HL-60/S4 (cell line): Measurements from ENCODE around the gene PAFAH1B1.
"Not testable (repeated sequence)": the region's sequence is repeated elsewhere in the genome, so short reads cannot be mapped to it uniquely, and the experiment has no call there.

ENCODE experiments used
- in situ Hi-C: fragments of 300-500 bp; cut with MboI; formaldehyde crosslinking; loops from 2 replicates; pipeline ENCODE4 v1.14.3; 2022; ENCODE audit warnings: low sequenced_read_pairs

Gene PAFAH1B1

DNA sequence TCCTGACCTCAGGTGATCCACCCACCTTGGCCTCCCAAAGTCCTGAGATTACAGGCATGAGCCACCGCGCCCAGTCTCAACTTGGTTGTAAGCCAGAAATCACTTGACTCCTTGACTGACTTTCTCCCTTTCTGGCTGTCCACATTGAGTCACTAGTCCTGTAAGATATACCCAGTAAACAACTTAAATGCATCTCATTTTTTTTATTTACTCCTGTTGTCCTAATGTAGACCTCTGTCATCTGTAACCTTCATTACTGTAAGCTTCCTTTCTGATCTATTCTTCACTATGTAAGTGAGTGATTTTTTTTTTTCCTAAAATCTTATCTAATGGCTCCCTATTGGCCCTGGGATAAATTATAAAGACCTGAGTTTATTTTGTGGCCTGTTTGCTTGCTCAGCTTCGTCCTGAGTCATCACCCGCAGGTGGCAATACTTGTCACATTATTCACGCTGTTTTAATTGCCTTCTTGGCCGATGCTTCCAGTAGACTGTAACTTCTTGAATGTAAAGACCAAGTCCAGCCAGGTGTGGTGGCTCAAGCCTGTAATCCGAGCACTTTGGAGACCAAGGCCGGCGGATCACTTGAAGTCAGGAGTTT lies 41.0 kb downstream of the PAFAH1B1 start:
- in situ Hi-C loops: no loop called here

DNA sequence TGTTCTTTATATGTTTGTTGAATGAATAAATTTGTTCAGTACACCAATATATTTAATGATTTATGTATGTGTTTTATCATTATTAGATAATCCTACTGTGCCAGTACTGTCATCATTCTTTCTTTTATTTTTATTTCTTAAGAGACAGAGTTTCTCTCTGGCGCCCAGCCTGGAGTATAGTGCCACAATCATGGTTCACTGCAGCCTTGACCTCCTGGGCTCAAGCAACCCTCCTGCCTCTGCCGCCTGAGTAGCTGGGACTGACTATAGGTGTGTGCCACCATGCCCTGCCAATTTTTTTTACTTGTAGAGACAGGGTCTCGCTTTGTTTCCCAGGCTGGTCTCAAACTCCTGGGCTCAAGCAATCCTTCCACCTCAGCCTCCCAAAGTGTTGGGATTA lies 41.8 kb downstream of the PAFAH1B1 start:
- in situ Hi-C loops: no loop called here

DNA sequence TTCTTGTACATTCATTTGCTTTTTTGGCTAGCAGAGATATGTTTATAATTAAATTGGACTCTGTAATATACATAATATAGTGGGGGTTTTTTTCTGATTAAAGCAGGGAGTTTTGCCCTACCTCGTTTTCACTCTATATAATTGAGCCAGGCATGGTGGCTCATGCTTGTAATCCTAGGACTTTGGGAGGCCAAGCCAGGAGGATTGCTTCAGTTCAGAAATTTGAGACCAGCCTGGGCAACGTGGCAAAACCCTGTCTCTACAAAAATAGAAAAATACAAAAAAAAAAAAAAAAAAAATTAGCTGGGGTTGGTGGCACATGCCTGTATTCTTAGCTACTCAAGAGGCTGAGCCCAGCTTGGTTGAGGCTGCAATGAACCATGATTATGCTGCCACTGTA lies 42.2 kb downstream of the PAFAH1B1 start:
- in situ Hi-C loops: no loop called here

DNA sequence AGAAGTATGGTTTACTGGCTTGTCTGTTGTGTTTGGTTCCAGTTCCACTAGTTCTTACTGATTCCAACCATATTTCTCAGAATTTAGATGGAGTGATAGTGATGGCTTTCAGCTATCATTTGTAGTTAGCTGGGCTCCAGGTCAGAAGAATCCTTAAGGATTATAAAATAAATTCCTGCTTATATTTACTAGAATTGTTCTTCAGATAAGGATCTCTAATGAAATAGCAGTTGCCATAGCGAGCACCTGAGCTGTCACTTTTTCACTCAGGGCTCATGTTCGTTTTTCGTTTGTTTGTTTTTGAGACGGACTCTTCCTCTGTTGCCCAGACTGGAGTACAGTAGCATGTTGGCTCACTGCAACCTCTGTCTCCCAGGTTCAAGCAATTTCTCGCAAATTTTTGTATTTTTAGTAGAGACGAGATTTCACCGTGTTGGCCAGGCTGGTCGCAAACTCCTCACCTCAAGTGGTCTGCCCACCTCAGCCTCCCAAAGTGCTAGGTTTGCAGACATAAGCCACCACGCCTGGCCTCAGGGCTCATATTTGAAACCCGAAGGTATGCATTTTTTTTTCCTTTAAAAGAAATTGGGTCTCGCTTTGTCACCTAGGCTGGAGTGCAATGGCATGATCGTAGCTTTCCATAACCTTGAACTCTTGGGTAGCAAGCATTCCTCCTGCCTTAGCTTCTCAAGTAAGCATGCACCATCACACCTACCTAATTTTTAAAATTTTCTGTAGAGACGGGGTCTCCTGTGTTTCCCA lies 42.9 kb downstream of the PAFAH1B1 start:
- in situ Hi-C loops: no loop called here

DNA sequence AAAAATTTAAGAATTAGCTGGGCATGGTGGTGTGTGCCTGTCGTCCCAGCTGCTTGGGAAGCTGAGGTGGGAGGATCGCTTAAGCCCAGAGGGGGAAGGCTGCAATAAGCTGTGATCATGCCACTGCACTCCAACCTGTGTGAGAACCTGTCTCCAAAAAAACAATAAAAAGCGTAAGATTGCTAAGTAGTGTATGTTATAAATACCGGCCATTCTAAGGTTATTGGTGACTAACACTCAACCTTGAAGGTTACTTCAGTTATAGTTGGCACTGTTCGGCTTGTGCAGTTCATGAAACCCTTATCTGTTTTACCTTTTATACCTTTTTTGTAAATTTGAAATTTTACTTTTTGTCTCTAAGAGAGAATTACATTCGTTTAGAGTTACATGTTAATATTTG lies 44.0 kb downstream of the PAFAH1B1 start:
- in situ Hi-C loops: no loop called here

- in situ Hi-C loops: no loop called here
These were observed 51.5 kb downstream of the PAFAH1B1 start for GRCh38 chr17:2644971-2645370.

DNA sequence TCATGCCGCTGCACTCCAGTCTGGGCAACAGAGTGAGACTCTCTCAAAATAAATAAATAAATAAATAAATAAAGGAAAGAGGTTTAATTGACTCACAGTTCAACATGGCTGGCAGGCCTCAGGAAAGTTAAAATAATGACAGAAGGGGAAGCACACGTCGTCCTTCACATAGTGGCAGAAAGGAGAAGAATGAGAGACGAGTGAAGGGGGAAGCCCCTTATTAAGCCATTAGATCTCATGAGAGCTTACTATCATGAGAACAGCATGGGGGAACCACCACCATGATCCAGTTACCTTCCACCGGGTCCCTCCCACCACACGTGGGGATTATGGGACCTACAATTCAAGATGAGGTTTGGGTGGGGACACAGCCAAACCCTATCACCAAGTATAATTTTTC lies 54.5 kb downstream of the PAFAH1B1 start:
- in situ Hi-C loops: no loop called here

DNA sequence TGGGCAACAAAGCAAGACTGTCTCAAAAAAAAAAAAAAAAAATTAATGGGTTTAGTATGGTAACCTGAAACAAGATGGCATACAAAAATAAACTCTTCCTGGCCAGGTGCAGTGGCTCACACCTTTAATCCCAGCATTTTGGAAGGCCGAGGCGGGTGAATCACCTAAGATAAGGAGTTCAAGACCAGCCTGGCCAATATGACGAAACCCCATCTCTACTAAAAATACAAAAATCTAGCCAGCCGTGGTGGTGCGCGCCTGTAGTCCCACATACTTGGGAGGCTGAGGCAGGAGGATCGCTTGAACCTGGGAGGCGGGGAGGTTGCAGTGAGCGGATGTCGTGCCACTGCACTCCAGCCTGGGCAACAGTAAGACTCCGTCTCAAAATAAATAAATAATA lies 55.7 kb downstream of the PAFAH1B1 start:
- in situ Hi-C loops: no loop called here

DNA sequence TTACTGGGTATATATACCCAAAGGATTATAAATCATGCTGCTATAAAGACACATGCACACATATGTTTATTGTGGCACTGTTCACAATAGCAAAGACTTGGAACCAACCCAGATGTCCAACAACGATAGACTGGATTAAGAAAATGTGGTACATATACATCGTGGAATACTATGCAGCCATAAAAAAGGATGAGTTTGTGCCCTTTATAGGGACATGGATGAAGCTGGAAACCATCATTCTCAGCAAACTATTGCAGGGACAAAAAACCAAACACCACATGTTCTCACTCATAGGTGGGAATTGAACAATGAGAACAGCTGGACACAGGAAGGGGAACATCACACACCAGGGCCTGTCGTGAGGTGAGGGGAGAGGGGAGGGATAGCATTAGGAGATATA lies 59.5 kb downstream of the PAFAH1B1 start:
- in situ Hi-C loops: not testable (repeated sequence)

GRCh38 chr17:2655546-2655945 lies 62.1 kb downstream of the PAFAH1B1 start:
- in situ Hi-C loops: no loop called here

DNA sequence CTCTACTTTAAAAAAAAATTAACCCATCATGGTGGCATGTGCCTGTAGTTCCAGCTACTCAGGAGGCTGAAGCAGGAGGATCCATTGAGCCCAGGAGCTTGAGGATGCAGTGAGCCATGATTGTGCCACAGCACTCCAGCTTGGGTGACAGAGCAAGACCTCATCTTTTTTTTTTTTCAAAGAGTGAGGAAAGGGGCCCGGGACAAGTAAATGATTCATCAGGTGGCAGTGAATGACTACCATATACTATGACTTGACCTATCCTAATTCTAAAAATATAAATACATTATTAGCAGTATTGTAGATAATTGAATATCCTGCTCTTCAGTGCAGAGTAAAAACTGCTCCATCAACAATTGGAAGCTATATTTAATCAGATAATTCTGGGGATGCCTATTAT lies 62.8 kb downstream of the PAFAH1B1 start:
- in situ Hi-C loops: no loop called here

DNA sequence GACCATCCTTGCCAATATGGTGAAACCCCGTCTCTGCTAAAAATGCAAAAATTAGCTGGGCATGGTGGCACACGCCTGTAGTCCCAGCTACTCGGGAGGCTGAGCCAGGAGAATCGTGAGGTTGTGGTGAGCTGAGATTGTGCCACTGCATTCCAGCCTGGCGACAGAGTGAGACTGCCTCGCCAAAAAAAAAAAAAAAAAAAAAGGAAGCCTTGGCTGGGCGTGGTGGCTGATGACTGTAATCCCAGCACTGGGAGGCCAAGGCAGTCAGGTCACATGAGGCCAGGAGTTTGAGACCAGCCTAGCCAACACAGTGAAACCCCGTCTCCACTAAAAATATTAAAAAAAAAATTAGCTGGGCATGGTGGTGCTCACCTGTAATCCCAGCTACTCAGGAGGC lies 65.9 kb downstream of the PAFAH1B1 start:
- in situ Hi-C loops: not testable (repeated sequence)

DNA sequence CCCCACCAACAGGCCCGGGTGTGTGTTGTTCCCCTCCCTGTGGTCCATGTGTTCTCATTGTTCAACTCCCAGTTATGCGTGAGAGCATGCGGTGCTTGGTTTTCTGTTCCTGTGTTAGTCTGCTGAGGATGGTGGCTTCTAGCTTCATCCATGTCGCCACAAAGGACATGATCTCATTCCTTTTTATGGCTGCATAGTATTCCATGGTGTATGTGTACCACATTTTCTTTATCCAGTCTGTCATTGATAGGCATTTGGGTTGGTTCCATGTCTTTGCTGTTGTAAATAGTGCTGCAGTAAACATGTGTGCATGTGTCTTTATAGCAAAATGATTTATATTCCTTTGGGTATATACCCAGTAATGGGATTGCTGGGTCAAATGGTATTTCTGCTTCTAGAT lies 67.0 kb downstream of the PAFAH1B1 start:
- in situ Hi-C loops: not testable (repeated sequence)

DNA sequence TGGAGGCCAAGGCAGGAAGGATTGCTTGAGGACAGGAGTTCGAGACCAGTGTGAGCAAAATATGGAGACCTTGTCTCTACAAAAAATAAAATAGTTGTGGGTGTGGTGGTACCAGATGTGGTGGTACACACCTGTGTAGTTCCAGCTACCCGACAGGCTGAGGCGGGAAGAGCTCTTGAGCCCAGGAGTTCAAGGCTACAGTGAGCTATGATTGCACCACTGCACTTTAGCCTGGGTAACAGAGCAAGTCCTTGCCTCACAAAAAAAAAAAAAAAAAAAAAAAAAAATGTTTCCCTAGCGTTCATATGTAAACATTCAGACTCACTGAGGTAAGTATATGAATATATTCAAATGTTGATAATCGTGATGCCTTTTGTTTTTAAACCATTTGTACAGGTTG lies 78.6 kb downstream of the PAFAH1B1 start:
- in situ Hi-C loops: no loop called here

DNA sequence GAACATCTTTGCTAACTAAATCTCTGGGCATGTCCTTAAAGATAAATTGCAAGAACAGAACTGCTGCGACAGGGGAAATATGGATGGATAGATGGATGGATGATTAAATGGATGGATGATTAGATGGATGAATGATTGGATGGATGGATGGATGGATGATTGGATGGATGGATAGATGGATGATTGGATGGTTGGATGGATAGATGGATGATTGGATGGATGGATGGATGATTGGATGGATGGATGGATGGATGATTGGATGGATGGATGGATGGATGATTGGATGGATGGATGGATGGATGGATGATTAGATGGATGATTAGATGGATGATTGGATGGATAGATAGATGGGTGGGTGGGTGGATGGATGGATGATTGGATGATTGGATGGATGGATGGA lies 85.8 kb downstream of the PAFAH1B1 start:
- in situ Hi-C loops: not testable (repeated sequence)

- in situ Hi-C loops: no loop called here
These were observed 87.5 kb downstream of the PAFAH1B1 start for GRCh38 chr17:2680961-2681360.

DNA sequence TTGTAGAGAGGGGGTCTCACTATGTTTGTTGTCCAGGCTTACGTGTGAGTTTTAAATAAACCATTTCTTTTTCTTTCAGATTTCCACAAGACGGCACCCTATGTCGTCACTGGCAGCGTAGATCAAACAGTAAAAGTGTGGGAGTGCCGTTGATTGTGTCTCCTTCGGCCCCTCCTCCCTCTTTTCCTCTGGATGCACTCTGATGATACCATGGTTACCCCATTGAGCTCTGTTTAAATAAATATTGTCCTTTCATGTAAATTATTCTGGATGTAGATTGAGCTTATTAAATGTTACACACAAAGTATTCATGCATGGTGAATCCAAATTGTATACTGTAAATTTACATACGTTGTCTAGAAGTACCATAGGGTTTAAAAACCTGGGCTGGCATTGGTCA lies 88.2 kb downstream of the PAFAH1B1 start:
- in situ Hi-C loops: no loop called here

- in situ Hi-C loops: no loop called here
These were observed 88.9 kb downstream of the PAFAH1B1 start for GRCh38 chr17:2682176-2682938.

DNA sequence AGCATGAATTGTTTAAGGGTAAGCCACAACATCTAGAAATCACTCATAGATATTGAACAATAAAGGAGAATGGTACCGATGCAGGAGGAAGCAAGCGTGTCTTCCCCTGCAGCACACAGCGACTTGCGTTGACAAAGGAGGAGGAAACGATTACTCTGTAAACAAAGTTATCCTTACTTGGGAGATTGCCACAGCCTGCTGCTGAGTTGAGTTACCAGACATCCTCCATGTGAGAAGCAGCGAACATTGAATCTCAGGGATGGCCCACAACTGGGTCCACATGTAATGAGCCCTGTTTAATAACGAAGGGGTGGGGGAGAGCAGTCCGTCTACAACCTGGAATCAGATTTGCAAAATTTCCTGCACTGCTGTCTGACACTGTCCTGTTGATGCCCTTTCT lies 90.5 kb downstream of the PAFAH1B1 start:
- in situ Hi-C loops: no loop called here

DNA sequence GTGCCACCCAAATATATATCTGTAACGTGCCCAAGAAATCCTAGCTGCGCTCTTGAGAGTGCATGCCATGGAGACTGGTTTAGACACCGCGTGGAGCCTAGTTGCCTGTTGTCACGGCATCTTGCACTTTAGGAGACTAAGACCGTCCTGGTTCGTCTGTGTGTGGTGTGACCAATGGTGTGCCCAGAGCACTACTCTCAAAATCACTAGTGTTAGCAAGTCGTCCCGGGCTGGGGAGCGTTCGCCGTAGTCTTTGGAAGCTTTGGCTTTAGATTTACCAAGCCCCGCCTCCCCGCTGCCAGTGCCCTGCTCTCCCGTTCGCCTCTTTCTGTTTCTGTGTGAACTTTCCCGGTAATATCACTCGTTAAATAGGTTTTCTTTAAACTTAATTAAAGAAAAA lies 91.1 kb downstream of the PAFAH1B1 start:
- in situ Hi-C loops: no loop called here

GRCh38 chr17:2685696-2686095 lies 92.2 kb downstream of the PAFAH1B1 start:
- in situ Hi-C loops: no loop called here

- in situ Hi-C loops: no loop called here
These were observed 93.6 kb downstream of the PAFAH1B1 start for GRCh38 chr17:2687074-2687418.
